Lower lobe of right lung (tissue), 2 donors: ENCODE data around the gene INPP4B. TPM values are rescaled to one million over a fixed set of nuclear protein-coding genes. Genes with fewer than 3 reads are reported as not detected.

Experiments used
- ATAC-seq, 2 donors: fragments of 200-7000 bp; cut with Tn5 transposase; one replicate each; pipeline ENCODE4 v1.9.1; 2020 to 2022; ENCODE audit warnings: mild to moderate bottlenecking in 2 of 2, moderate library complexity in 2 of 2
- DNase-seq: peaks from one replicate; pipeline ENCODE4 v3.0.0-alpha.2; 2020
- H3K27ac ChIP-seq: fragments of 200-600 bp; one replicate; pipeline ENCODE4 v1.8.0; 2022
- H3K27me3 ChIP-seq: fragments of 200-600 bp; one replicate; pipeline ENCODE4 v1.8.0; 2022; ENCODE audit warnings: low read depth
- H3K36me3 ChIP-seq: fragments of 200-600 bp; one replicate; pipeline ENCODE4 v1.8.0; 2022; ENCODE audit warnings: mild to moderate bottlenecking
- H3K4me1 ChIP-seq: fragments of 200-600 bp; one replicate; pipeline ENCODE4 v1.8.0; 2022
- H3K4me3 ChIP-seq: fragments of 200-600 bp; one replicate; pipeline ENCODE4 v1.8.0; 2022; ENCODE audit warnings: mild to moderate bottlenecking
- H3K9me3 ChIP-seq: fragments of 200-600 bp; one replicate; pipeline ENCODE4 v1.8.0; 2022
- CTCF ChIP-seq: fragments of 200-600 bp; IDR thresholded peaks from one replicate; pipeline ENCODE4 v1.8.0; 2022; ENCODE audit warnings: antibody characterized with exemption, mild to moderate bottlenecking
- intact Hi-C: fragments of 100-400 bp; cut with DNase I; formaldehyde crosslinking; loops from one replicate; pipeline ENCODE4 v1.11.0; 2022
- total RNA-seq: library from RNA; stranded (reverse); fragmentation: NEBNext Ultra II Directional; extraction: Animal tissue kit (Norgen Biotek cat#: 25700); gene quantifications from one replicate; pipeline ENCODE4 v1.2.1, GENCODE V29; 2021
- donor health status: DM: no; HTN: yes; CAD: no; lungs with severe emphysema.

The INPP4B gene
- total RNA-seq, 1 donor from 2014 or later: 12.1 TPM

GRCh38 chr4:142088906-142089305 is 757.2 kb downstream of the INPP4B start:
- intact Hi-C loops: no loop called here
- ATAC-seq (no peak), DNase-seq (no peak)
- Histone ChIP-seq H3K9me3 (no peaks in the 10 kb centered on the region), H3K27me3 (no peaks in the 10 kb centered on the region), H3K36me3 (no peaks in the 10 kb centered on the region), H3K4me1 (no peaks in the 10 kb centered on the region), H3K4me3 (no peak overlapping the region), H3K27ac (no peak overlapping the region)
- TF ChIP-seq CTCF: no peak

- Histone ChIP-seq H3K36me3 (no peaks in the 10 kb centered on the region), H3K4me1 (no peaks in the 10 kb centered on the region), H3K4me3 (no peak overlapping the region), H3K27me3 (no peaks in the 10 kb centered on the region), H3K9me3 (no peaks in the 10 kb centered on the region), H3K27ac (no peak overlapping the region)
- intact Hi-C loops: no loop called here
- DNase-seq (no peak), ATAC-seq (no peak)
- no peak for TF ChIP-seq CTCF
Measured at GRCh38 chr4:142085513-142086292, 760.4 kb downstream of the INPP4B start.

- no peaks in the 10 kb centered on the region for H3K4me1 ChIP-seq
- H3K36me3 ChIP-seq: no peaks in the 10 kb centered on the region
- no peaks in the 10 kb centered on the region for H3K27me3 ChIP-seq
- DNase-seq (no peak), ATAC-seq (no peak)
- H3K9me3 ChIP-seq: no peaks in the 10 kb centered on the region
- intact Hi-C loops: no loop called here
- no peak overlapping the region for H3K27ac ChIP-seq
- H3K4me3 ChIP-seq: no peak overlapping the region
- no peak for TF ChIP-seq CTCF
Measured at GRCh38 chr4:142083264-142083663, 762.8 kb downstream of the INPP4B start.

- H3K9me3 ChIP-seq: no peaks in the 10 kb centered on the region
- no peak for TF ChIP-seq CTCF
- no peak overlapping the region for H3K27ac ChIP-seq
- H3K36me3 ChIP-seq: no peaks in the 10 kb centered on the region
- H3K4me3 ChIP-seq: no peak overlapping the region
- intact Hi-C loops: no loop called here
- H3K27me3 ChIP-seq: no peaks in the 10 kb centered on the region
- DNase-seq (no peak), ATAC-seq (no peak)
- no peaks in the 10 kb centered on the region for H3K4me1 ChIP-seq
Measured at GRCh38 chr4:142081025-142081424, 765.1 kb downstream of the INPP4B start.

GRCh38 chr4:142079959-142080358 is 766.1 kb downstream of the INPP4B start:
- H3K36me3 ChIP-seq: no peaks in the 10 kb centered on the region
- intact Hi-C loops: no loop called here
- H3K27ac ChIP-seq: no peak overlapping the region
- H3K4me1 ChIP-seq: no peaks in the 10 kb centered on the region
- H3K27me3 ChIP-seq: no peaks in the 10 kb centered on the region
- H3K4me3 ChIP-seq: no peak overlapping the region
- no peak for DNase-seq
- TF ChIP-seq CTCF: no peak
- ATAC-seq: no peak
- H3K9me3 ChIP-seq: no peaks in the 10 kb centered on the region
